H9 (cell line): Measurements from ENCODE around the gene XRCC2. TPM values are rescaled to one million over a fixed set of nuclear protein-coding genes. Genes with fewer than 3 reads are reported as not detected.

Experiments used
- DNase-seq: peaks from one replicate; pipeline ENCODE4 v3.0.0-alpha.2; 2017
- H2AFZ ChIP-seq: one replicate; pipeline ENCODE4 v1.6.1; 2013; ENCODE audit warnings: mild to moderate bottlenecking, low read length, control low read depth, moderate library complexity
- H2AK5ac ChIP-seq: 2 replicates; pipeline ENCODE4 v1.6.1; 2013; ENCODE audit warnings: low read length, control low read depth, mixed read lengths; ENCODE audit not compliant: insufficient read length
- H2BK120ac ChIP-seq: one replicate; pipeline ENCODE4 v1.6.1; 2013; ENCODE audit warnings: low read depth, mild to moderate bottlenecking, low read length, control low read depth, inconsistent platforms; ENCODE audit not compliant: poor library complexity, severe bottlenecking
- H2BK12ac ChIP-seq: 2 replicates; pipeline ENCODE4 v1.6.1; 2013; ENCODE audit warnings: low read length, control low read depth, mixed read lengths, low read depth; ENCODE audit not compliant: insufficient read length
- H2BK15ac ChIP-seq: 2 replicates; pipeline ENCODE4 v1.6.1; 2013; ENCODE audit warnings: low read depth, low read length, control low read depth
- H2BK20ac ChIP-seq: one replicate; pipeline ENCODE4 v1.6.1; 2013; ENCODE audit warnings: low read depth, mild to moderate bottlenecking, low read length, control low read depth, inconsistent platforms; ENCODE audit not compliant: poor library complexity, severe bottlenecking
- H2BK5ac ChIP-seq: 2 replicates; pipeline ENCODE4 v1.6.1; 2013; ENCODE audit warnings: low read length, control low read depth, mixed read lengths; ENCODE audit not compliant: insufficient read length
- H3K14ac ChIP-seq: 2 replicates; pipeline ENCODE4 v1.6.1; 2013; ENCODE audit warnings: low read length, control low read depth; ENCODE audit not compliant: insufficient read depth
- H3K18ac ChIP-seq: 2 replicates; pipeline ENCODE4 v1.6.1; 2013; ENCODE audit warnings: low read depth, mild to moderate bottlenecking, mixed read lengths, low read length, control low read depth; ENCODE audit not compliant: insufficient read length
- H3K23ac ChIP-seq: 2 replicates; pipeline ENCODE4 v1.6.1; 2013; ENCODE audit warnings: low read length, control low read depth, mixed read lengths, low read depth; ENCODE audit not compliant: insufficient read length
- H3K23me2 ChIP-seq: 2 replicates; pipeline ENCODE4 v1.6.1; 2013; ENCODE audit warnings: low read depth, mild to moderate bottlenecking, mixed read lengths, low read length, control low read depth; ENCODE audit not compliant: insufficient read length, poor library complexity, severe bottlenecking
- H3K27ac ChIP-seq: 2 replicates; pipeline ENCODE4 v1.5.1; 2013; ENCODE audit warnings: low read length, control low read depth, mixed read lengths, low read depth; ENCODE audit not compliant: insufficient read length
- H3K27me3 ChIP-seq: 2 replicates; pipeline ENCODE4 v1.6.1; 2013; ENCODE audit warnings: low read length, control low read depth, inconsistent platforms; ENCODE audit not compliant: insufficient read depth
- H3K4ac ChIP-seq: 2 replicates; pipeline ENCODE4 v1.6.1; 2013; ENCODE audit warnings: low read depth, mild to moderate bottlenecking, control low read depth, inconsistent platforms, low read length, moderate library complexity
- H3K4me1 ChIP-seq: 2 replicates; pipeline ENCODE4 v1.6.1; 2013; ENCODE audit warnings: low read length, control low read depth, inconsistent platforms; ENCODE audit not compliant: insufficient read depth
- H3K4me2 ChIP-seq: 2 replicates; pipeline ENCODE4 v1.6.1; 2013; ENCODE audit warnings: low read length, control low read depth, mixed read lengths; ENCODE audit not compliant: insufficient read length, insufficient read depth
- H3K56ac ChIP-seq: 2 replicates; pipeline ENCODE4 v1.6.1; 2013; ENCODE audit warnings: low read depth, mild to moderate bottlenecking, mixed read lengths, low read length, control low read depth; ENCODE audit not compliant: insufficient read length
- H3K79me1 ChIP-seq: 2 replicates; pipeline ENCODE4 v1.6.1; 2013; ENCODE audit warnings: low read depth, mild to moderate bottlenecking, moderate library complexity, low read length, control low read depth, inconsistent platforms; ENCODE audit not compliant: insufficient read depth, poor library complexity, severe bottlenecking
- H3K79me2 ChIP-seq: 2 replicates; pipeline ENCODE4 v1.6.1; 2013; ENCODE audit warnings: low read length, control low read depth, inconsistent platforms; ENCODE audit not compliant: insufficient read depth
- H3K9ac ChIP-seq: 2 replicates; pipeline ENCODE4 v1.6.1; 2013; ENCODE audit warnings: low read length, control low read depth, mixed read lengths; ENCODE audit not compliant: insufficient read length; ENCODE audit errors: extremely low read depth
- H3K9me3 ChIP-seq: one replicate; pipeline ENCODE4 v1.6.1; 2013; ENCODE audit warnings: low read depth, low read length, inconsistent platforms; ENCODE audit not compliant: control insufficient read depth
- H3T11ph ChIP-seq: one replicate; pipeline ENCODE4 v1.6.1; 2013; ENCODE audit warnings: mild to moderate bottlenecking, low read length, control low read depth, inconsistent platforms
- H4K20me1 ChIP-seq: one replicate; pipeline ENCODE4 v1.6.1; 2013; ENCODE audit not compliant: control insufficient read depth, insufficient read length, insufficient read depth
- H4K5ac ChIP-seq: 2 replicates; pipeline ENCODE4 v1.6.1; 2013; ENCODE audit warnings: low read depth, mild to moderate bottlenecking, mixed read lengths, low read length, control low read depth; ENCODE audit not compliant: insufficient read length
- H4K8ac ChIP-seq: replicated peaks from 2 replicates; pipeline ENCODE4 v1.6.1; 2013; ENCODE audit warnings: low read length, control low read depth, mixed read lengths, low read depth; ENCODE audit not compliant: insufficient read length
- H4K91ac ChIP-seq: 2 replicates; pipeline ENCODE4 v1.6.1; 2013; ENCODE audit warnings: low read depth, mild to moderate bottlenecking, moderate library complexity, mixed read lengths, low read length, control low read depth; ENCODE audit not compliant: insufficient read length
- H3K27ac Mint-ChIP-seq, 3 experiments: 2 replicates in 2 of 3; 3 replicates in 1 of 3; pipeline ENCODE4 v1.8.0; 2020 to 2021; ENCODE audit warnings: mixed read lengths in 3 of 3, mild to moderate bottlenecking in 1 of 3, moderate library complexity in 1 of 3
- H3K27me3 Mint-ChIP-seq: 2 replicates; pipeline ENCODE4 v1.8.0; 2021; ENCODE audit warnings: low read depth, mild to moderate bottlenecking, moderate library complexity, mixed read lengths
- H3K36me3 Mint-ChIP-seq, 3 experiments: 2 replicates in 2 of 3; 3 replicates in 1 of 3; pipeline ENCODE4 v1.8.0; 2020 to 2021; ENCODE audit warnings: low read depth in 3 of 3, mixed read lengths in 3 of 3; ENCODE audit not compliant: insufficient read depth in 1 of 3
- H3K4me1 Mint-ChIP-seq, 2 experiments: 2 replicates each; pipeline ENCODE4 v1.8.0; 2020; ENCODE audit warnings: mixed read lengths in 2 of 2
- H3K4me3 Mint-ChIP-seq, 2 experiments: 2 replicates in 1 of 2; 3 replicates in 1 of 2; pipeline ENCODE4 v1.8.0; 2020 to 2021; ENCODE audit warnings: mild to moderate bottlenecking in 2 of 2, mixed read lengths in 2 of 2, moderate library complexity in 1 of 2
- H3K9me3 Mint-ChIP-seq, 2 experiments: 2 replicates in 1 of 2; 3 replicates in 1 of 2; pipeline ENCODE4 v1.8.0; 2020; ENCODE audit warnings: mild to moderate bottlenecking in 2 of 2, mixed read lengths in 2 of 2, moderate library complexity in 1 of 2
- CTCF ChIP-seq: fragments of 200-600 bp; sonication (generic); conservative IDR thresholded peaks from 3 replicates; pipeline ENCODE4 v1.8.0; 2021; ENCODE audit warnings: antibody characterized with exemption, mild to moderate bottlenecking
- WGBS: extraction: QIAGEN DNeasy Blood & Tissue Kit; methylation state at CpG from one replicate; pipeline ENCODE4 v1.1.7; 2013; ENCODE audit warnings: missing lambda C conversion rate, low lambda C conversion rate, mixed read lengths; ENCODE audit not compliant: insufficient read length; ENCODE audit errors: extremely low coverage; 5-methylcytosine and 5-hydroxymethylcytosine counted together
- total RNA-seq: library from RNA; stranded (reverse); gene quantifications from 2 replicates; pipeline ENCODE4 v1.2.1, GENCODE V29; 2021

Gene XRCC2
- total RNA-seq, 1 experiment from 2014 or later, result 22.8 TPM

DNA sequence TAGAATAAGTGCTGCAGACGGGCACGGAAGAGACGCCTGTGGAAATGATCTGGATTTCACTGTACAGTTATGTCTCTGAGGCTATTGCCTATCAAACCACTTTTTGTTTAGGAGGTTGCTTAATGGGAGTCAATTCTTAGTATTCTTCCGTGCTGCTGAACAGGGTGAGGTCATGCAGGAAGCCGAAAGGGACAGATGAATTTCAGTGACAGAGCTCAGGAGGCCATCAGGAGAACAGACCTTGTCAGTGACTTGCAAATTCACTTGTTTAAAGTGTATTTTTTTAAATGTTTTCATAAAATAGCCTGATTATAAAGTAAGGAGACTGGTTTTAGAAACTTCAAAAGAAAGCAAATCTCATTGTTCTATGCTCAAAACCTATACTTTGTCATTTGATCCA lies 58.9 kb downstream of the XRCC2 start:
- Histone ChIP-seq H3K27me3 (no peaks in the 10 kb centered on the region), H2AFZ (no peak overlapping the region)

More for the DNA sequence above, 58.9 kb downstream of the XRCC2 start:
- H2BK5ac ChIP-seq, result no peak overlapping the region
- H3K79me2 ChIP-seq, result no peaks in the 10 kb centered on the region
- H3K4me2 ChIP-seq, result no peak overlapping the region
- no peak overlapping the region for H2BK15ac ChIP-seq
- H3K14ac ChIP-seq, result no peak overlapping the region
- no CpG with 5 or more reads among the region's 5 CpGs for WGBS
- H2BK12ac ChIP-seq, result no peak overlapping the region
- Mint-ChIP-seq H3K27me3 (no peaks in the 10 kb centered on the region), H3K36me3 (peaks cover 1 to 11% (median 4%) of the 10 kb centered on the region in 3 experiments; a peak in 5 of 7 replicates), H3K4me1 (no peaks in the 10 kb centered on the region), H3K9me3 (peaks cover 11 to 12% of the 10 kb centered on the region in 2 experiments), H3K4me3 (no peak overlapping the region), H3K27ac (no peak overlapping the region; a peak in 1 of 7 replicates)
- no peak overlapping the region for H3K56ac ChIP-seq
- no peak overlapping the region for H2BK120ac ChIP-seq
- H3K23me2 ChIP-seq, result no peaks in the 10 kb centered on the region
- H4K20me1 ChIP-seq, result no peaks in the 10 kb centered on the region
- H3K4me1 ChIP-seq, result no peaks in the 10 kb centered on the region
- H3K27ac ChIP-seq, result no peak overlapping the region
- no peak overlapping the region for H3K23ac ChIP-seq
- H3K79me1 ChIP-seq, result no peaks in the 10 kb centered on the region
- H4K5ac ChIP-seq, result no peak overlapping the region
- DNase-seq, result no peak
- H3K4ac ChIP-seq, result no peak overlapping the region
- no peak overlapping the region for H4K8ac ChIP-seq
- H4K91ac ChIP-seq, result no peak overlapping the region
- no peak overlapping the region for H3T11ph ChIP-seq
- H2BK20ac ChIP-seq, result no peak overlapping the region
- no peak overlapping the region for H2AK5ac ChIP-seq
- TF ChIP-seq CTCF, result no peak
- no peaks in the 10 kb centered on the region for H3K9me3 ChIP-seq
- no peak overlapping the region for H3K9ac ChIP-seq
- no peak overlapping the region for H3K18ac ChIP-seq
